ENCODE measurements around the gene TMEM196. TPM values are rescaled to one million over a fixed set of nuclear protein-coding genes. Genes with fewer than 3 reads are reported as not detected.

Gene TMEM196
- total RNA-seq, 1 donor from 2014 or later = not detected

DNA sequence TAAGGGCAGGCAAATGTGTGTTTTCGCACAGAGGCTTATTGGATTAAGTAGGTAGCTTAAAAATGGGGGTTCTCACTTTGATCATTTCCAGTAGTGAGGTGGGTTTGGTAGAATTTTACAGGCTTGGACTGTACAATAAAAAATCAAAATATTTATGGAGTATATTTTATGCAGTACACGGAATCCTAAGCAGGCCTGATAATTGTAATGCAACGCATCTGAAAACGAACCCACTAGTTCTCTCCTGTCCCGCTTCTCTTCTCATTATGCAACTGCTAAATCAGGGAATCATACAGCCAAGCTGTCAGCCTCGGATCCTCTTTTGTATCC is 64.2 kb downstream of the TMEM196 start:
- H3K4me1 Mint-ChIP-seq (ENCODE audit: unreplicated experiment) = peaks cover 31% of the 10 kb centered on the region
- peak overlapping the region; percentile 99 for H3K4me3 Mint-ChIP-seq (ENCODE audit: unreplicated experiment)
- peak overlapping the region; percentile 95 for H3K27ac Mint-ChIP-seq (ENCODE audit: unreplicated experiment)
- H3K9me3 Mint-ChIP-seq (ENCODE audit: unreplicated experiment) = no peaks in the 10 kb centered on the region
- TF ChIP-seq CTCF (IDR thresholded peaks at IDR 0.05; ENCODE audit: unreplicated experiment) = peak; percentile 44
- H3K27me3 Mint-ChIP-seq (ENCODE audit: unreplicated experiment) = peaks cover 2% of the 10 kb centered on the region
- no peak for DNase-seq (ENCODE audit: low spot score)
- no peaks in the 10 kb centered on the region for H3K36me3 Mint-ChIP-seq (ENCODE audit: low read depth, unreplicated experiment)

DNA sequence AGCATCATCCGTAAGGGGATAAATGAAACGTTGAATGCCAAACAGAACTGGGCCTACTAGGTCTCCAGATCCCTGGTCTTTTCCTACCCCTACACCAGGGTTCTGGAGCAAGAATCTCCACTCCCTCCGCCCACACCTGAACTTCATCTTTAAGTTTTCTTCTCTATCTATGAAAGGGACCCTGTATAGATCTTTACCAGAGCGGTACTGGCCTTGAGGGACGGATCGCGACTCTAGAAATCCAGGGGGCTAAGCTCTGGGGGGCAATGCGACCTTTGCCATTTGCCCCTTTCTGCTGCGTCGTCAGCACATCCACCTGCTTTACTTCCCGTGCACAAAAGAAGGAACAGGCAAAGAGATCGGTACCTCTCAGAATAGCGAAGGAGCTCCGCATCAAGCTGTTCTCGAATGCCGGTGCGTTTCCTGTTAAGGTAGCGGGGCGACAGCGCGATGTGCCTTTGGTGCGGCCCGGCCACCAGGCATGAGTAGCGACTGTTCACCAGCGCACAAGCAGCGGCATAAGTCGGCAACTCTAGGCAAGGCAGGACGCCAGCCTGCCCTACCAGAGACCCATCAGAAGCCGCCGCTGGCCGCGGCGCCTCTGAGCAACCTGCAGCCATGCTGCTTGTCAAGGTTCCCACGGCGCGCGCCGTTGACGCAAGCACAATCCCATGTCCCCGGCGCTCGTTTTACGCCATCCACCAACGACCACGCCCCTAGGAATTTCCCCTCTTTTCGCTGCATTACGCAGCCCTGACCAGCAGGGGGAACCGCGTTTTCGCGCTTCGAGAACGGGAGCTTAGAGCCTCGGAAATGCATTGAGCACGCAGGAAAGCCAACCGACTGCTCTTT is 64.8 kb downstream of the TMEM196 start, which contains the start of gene POLR1F:
Gene POLR1F (minus strand): TSS at position 641 of the 852 bp plus-strand sequence. CDS start 21 bp downstream, at position 620.
- DNase-seq (ENCODE audit: low spot score) = peak; percentile 94
- Mint-ChIP-seq H3K36me3 (ENCODE audit: low read depth, unreplicated experiment) (no peaks in the 10 kb centered on the region), H3K27ac (ENCODE audit: unreplicated experiment) (peak within 1 kb of the TSS; percentile 95), H3K9me3 (ENCODE audit: unreplicated experiment) (no peaks in the 10 kb centered on the region), H3K4me1 (ENCODE audit: unreplicated experiment) (peaks cover 31% of the 10 kb centered on the region), H3K4me3 (ENCODE audit: unreplicated experiment) (peak within 1 kb of the TSS; percentile 99), H3K27me3 (ENCODE audit: unreplicated experiment) (peaks cover 2% of the 10 kb centered on the region)
- peak; percentile 98 for TF ChIP-seq CTCF (IDR thresholded peaks at IDR 0.05; ENCODE audit: unreplicated experiment)

GRCh38 chr7:19707240-19707639 is 66.2 kb downstream of the TMEM196 start:
- peak overlapping the region; percentile 10 for H3K27ac Mint-ChIP-seq (ENCODE audit: unreplicated experiment)
- H3K4me3 Mint-ChIP-seq (ENCODE audit: unreplicated experiment) = peak overlapping the region; percentile 53
- H3K27me3 Mint-ChIP-seq (ENCODE audit: unreplicated experiment) = peaks cover 2% of the 10 kb centered on the region
- H3K4me1 Mint-ChIP-seq (ENCODE audit: unreplicated experiment) = peaks cover 31% of the 10 kb centered on the region
- H3K36me3 Mint-ChIP-seq (ENCODE audit: low read depth, unreplicated experiment) = no peaks in the 10 kb centered on the region
- no peak for DNase-seq (ENCODE audit: low spot score)
- TF ChIP-seq CTCF (IDR thresholded peaks at IDR 0.05; ENCODE audit: unreplicated experiment) = peak; percentile 2
- H3K9me3 Mint-ChIP-seq (ENCODE audit: unreplicated experiment) = no peaks in the 10 kb centered on the region

GRCh38 chr7:19705663-19706062 is 67.8 kb downstream of the TMEM196 start:
- peak overlapping the region; percentile 13 for H3K4me3 Mint-ChIP-seq (ENCODE audit: unreplicated experiment)
- no peak for TF ChIP-seq CTCF (IDR thresholded peaks at IDR 0.05; ENCODE audit: unreplicated experiment)
- peaks cover 31% of the 10 kb centered on the region for H3K4me1 Mint-ChIP-seq (ENCODE audit: unreplicated experiment)
- H3K27ac Mint-ChIP-seq (ENCODE audit: unreplicated experiment) = peak overlapping the region; percentile 33
- H3K36me3 Mint-ChIP-seq (ENCODE audit: low read depth, unreplicated experiment) = no peaks in the 10 kb centered on the region
- no peaks in the 10 kb centered on the region for H3K9me3 Mint-ChIP-seq (ENCODE audit: unreplicated experiment)
- H3K27me3 Mint-ChIP-seq (ENCODE audit: unreplicated experiment) = peaks cover 2% of the 10 kb centered on the region
- DNase-seq (ENCODE audit: low spot score) = no peak

- no peak for DNase-seq (ENCODE audit: low spot score)
- Mint-ChIP-seq H3K27me3 (ENCODE audit: unreplicated experiment) (no peaks in the 10 kb centered on the region), H3K36me3 (ENCODE audit: low read depth, unreplicated experiment) (no peaks in the 10 kb centered on the region), H3K4me3 (ENCODE audit: unreplicated experiment) (no peak overlapping the region), H3K9me3 (ENCODE audit: unreplicated experiment) (no peaks in the 10 kb centered on the region), H3K27ac (ENCODE audit: unreplicated experiment) (no peak overlapping the region), H3K4me1 (ENCODE audit: unreplicated experiment) (peaks cover 13% of the 10 kb centered on the region)
- TF ChIP-seq CTCF (IDR thresholded peaks at IDR 0.05; ENCODE audit: unreplicated experiment) = no peak
Measured at GRCh38 chr7:19701471-19701870, 71.9 kb downstream of the TMEM196 start.
